T47D (cell line): ENCODE data around the gene ODAD2.
"Not testable (repeated sequence)": the region's sequence is repeated elsewhere in the genome, so short reads cannot be mapped to it uniquely, and the experiment has no call there.

ENCODE experiments used
- DNase-seq, 2 experiments: peaks; one replicate each; pipeline versions ENCODE4 v3.0.0 to v3.0.0-alpha.2; 2011 to 2012; ENCODE audit warnings: low read depth in 1 of 2, low spot score in 1 of 2
- JUND ChIP-seq: IDR thresholded peaks from 2 replicates; pipeline ENCODE4 v1.6.1; 2012; ENCODE audit warnings: low read depth
- in situ Hi-C: cut with HindIII; loops from 2 replicates; pipeline ENCODE4 v1.10.0; 2016; ENCODE audit warnings: low sequenced_read_pairs, low pct_unique_long_range_greater_than_20kb

The ODAD2 gene

GRCh38 chr10:27949528-27950241 lies 49.2 kb downstream of the ODAD2 start:
- TF ChIP-seq JUND: no peak
- in situ Hi-C loops: no loop called here
- DNase-seq: no peak

- in situ Hi-C loops: no loop called here
- DNase-seq: no peak
- TF ChIP-seq JUND: no peak
Measured at GRCh38 chr10:27948186-27948585, 50.7 kb downstream of the ODAD2 start.

- no peak for TF ChIP-seq JUND
- DNase-seq: peak; percentile 1 to 8
- in situ Hi-C loops: no loop called here
Measured at GRCh38 chr10:27947540-27947939, 51.3 kb downstream of the ODAD2 start.

GRCh38 chr10:27944005-27944404 lies 54.9 kb downstream of the ODAD2 start:
- no peak for DNase-seq
- no peak for TF ChIP-seq JUND
- in situ Hi-C loops: no loop called here

- no peak for DNase-seq
- no peak for TF ChIP-seq JUND
- in situ Hi-C loops: no loop called here
Measured at GRCh38 chr10:27914888-27915287, 84.0 kb downstream of the ODAD2 start.

GRCh38 chr10:27912231-27912630 lies 86.6 kb downstream of the ODAD2 start:
- in situ Hi-C loops: no loop called here
- DNase-seq: no peak

GRCh38 chr10:27911539-27911938 lies 87.3 kb downstream of the ODAD2 start:
- no peak for DNase-seq
- in situ Hi-C loops: no loop called here
- no peak for TF ChIP-seq JUND

More at GRCh38 chr10:27912231-27912630, 86.6 kb downstream of the ODAD2 start:
- no peak for TF ChIP-seq JUND

- in situ Hi-C loops: no loop called here
- TF ChIP-seq JUND: no peak
- DNase-seq: no peak
Measured at GRCh38 chr10:27911011-27911410, 87.9 kb downstream of the ODAD2 start.

GRCh38 chr10:27908231-27908630 lies 90.6 kb downstream of the ODAD2 start:
- in situ Hi-C loops: no loop called here
- TF ChIP-seq JUND: no peak
- DNase-seq: no peak

- in situ Hi-C loops: not testable (repeated sequence)
- DNase-seq: peak in 1 of 2 experiments; percentile 16
Measured at GRCh38 chr10:27899485-27899884, 99.4 kb downstream of the ODAD2 start.

GRCh38 chr10:27899058-27899457 lies 99.8 kb downstream of the ODAD2 start:
- DNase-seq: no peak
- no peak for TF ChIP-seq JUND

GRCh38 chr10:27893358-27893954 lies 105.4 kb downstream of the ODAD2 start:
- DNase-seq: no peak
- in situ Hi-C loops: no loop called here
- no peak for TF ChIP-seq JUND

More at GRCh38 chr10:27899058-27899457, 99.8 kb downstream of the ODAD2 start:
- in situ Hi-C loops: no loop called here

GRCh38 chr10:27890971-27891370 lies 107.9 kb downstream of the ODAD2 start:
- DNase-seq: peak in 1 of 2 experiments; percentile 68
- in situ Hi-C loops: no loop called here
- no peak for TF ChIP-seq JUND
